ENCODE data around the gene AZIN2.
"Not testable (repeated sequence)": the region's sequence is repeated elsewhere in the genome, so short reads cannot be mapped to it uniquely, and the experiment has no call there.

AZIN2 gene

DNA sequence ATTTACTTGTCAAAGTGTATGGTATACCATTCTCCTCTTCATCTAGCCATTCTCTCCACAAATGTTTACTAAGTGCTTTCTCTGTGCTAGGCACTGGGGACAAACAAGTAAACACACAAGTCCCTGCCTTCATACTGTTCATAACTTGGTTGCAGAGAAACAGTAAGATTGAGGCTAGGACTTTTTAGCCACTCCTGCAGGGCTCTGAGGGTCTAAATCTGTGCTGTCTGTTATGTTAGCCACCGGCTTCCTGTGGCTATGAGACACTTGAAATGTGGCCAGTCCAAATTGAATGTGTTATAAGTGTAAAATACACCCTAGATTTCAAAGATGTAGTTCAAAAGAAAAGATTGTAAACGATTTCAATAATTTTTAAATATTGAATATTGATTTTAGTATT, 50.2 kb downstream of the AZIN2 start:
- no peak for DNase-seq

DNA sequence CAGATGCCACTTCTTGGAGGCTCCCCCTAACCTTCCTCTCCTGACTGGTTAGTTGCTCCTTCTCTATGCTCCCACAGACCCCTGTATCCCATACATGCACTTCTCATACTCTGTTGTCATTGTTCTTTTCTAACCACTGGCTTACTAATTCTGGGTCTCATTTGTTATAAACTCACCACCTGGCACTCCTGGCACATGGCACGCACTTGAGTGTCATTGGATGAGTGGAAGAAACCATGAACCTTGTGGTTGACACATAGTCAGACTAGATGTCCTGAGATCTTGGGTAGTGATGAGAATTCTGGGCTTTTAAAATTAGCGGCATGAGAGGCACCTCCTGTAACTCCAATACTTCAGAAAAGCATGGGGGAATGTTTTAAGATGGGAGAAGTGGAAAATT, 51.6 kb downstream of the AZIN2 start:
- no peak for DNase-seq

DNA sequence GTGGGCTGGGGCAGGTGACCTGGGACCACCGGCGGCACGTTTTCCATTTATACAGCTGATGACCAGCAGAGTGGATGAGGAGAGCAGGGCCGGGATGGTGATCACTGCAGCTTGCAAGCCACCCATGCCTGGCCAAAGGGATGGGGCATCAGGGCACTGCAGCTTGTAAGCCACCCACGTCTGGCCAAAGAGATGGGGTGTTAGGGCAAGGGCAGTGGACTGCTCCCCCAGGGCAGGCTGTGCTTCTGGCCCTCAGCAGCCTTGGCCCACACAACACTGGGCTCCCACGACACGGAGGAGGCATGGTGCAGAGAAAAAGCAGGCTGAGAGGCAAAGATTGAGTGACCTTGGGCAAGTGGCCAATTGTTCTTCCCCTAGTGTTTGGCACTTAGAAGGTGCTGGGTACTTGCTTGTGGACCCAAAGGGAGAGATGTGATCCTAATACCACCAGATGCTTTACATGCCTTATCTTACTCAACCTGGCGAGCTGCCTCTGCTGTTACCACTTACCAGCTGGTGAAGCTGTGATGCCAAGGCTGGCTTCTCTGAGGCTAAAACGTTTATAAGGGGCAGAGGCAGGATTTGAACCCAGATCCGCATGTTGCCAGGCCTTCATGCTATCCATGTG, 52.6 kb downstream of the AZIN2 start:
- no peak for DNase-seq

DNA sequence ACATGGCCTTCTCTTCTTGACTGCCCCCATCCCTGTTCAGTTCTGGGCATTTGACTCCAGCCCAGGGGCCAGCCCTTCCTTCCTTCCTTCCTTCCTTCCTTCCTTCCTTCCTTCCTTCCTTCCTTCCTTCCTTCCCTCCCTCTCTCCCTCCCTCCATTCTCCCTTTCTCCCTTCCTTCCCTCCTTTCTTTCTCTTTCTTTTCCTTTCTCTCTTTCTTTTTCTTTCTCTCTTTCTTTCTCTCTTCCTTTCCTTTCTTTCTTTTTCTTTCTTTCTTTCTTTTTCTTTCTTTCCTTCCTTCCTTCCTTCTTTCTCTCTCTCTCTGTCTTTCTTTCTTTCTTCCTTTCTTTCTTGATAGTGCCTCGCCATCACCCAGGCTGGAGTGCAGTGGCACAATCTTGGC, 55.1 kb downstream of the AZIN2 start:
- not testable (repeated sequence) for DNase-seq

DNA sequence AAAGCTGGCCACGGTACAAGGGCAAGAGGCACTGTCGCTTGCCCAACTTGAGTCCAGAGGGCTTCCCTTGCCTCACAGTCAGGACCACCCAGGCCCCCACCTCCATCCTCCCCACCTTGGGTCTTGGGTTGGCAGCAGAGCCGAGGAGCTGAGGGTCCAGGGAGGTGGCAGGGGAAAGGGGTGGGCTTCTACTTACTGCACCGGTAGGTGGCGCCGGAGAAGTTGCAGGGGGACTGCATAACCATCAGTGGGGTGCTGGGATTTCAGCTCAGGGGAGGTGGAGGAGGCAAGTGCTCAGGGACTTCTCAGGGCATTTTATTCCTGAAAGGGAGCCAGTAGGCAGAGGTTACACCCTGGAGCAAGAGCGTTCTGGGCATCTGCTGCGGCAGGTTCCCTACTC, 56.8 kb downstream of the AZIN2 start:
- peak; percentile 52 for DNase-seq

DNA sequence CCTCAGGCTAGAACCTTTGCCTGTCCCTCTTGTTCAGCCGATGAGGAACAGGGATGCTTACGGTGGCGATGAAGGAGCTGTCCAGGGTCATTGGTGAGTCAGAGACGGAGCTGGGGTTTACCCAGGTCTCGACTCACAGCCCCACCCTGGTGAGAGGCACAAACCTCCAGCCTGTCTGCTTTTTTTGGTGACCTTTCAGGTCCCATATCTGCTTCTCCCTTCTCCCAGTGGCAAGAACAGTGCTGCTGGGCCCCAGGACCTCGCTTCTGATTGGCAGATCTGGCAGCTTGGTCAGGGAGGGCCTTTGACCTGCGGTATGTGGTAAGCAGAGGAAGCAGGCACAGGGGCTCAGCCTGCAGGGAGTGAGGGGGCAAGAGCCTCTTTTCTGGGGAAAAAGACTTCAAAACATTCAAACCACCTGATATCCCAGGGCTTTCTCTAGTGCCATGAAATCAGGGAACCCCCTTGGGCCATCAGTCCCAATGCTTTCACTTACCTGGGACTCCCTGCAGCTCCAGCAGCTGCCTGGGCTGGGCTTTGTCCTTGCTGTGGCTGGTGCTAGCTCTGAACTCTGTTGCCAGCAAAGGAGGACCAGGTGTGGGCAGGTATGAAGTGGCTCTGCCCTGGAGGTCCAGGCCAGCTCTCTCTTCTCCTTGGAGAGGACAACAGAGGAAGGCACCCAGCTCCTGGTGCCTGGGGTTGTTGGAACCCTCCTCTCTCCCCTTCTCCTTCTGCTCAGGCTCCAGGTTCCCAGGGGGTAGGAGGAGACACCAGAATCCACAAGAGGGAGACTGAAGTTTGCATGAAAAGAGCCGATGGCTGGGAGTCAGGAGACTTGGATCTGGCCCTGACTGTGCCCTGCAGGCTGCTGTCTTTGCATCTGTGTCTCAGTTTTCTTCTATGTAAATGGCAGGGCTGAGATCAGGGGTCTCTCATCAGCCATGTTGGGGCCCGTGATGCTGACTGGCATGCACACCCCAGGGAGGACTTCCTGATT, 59.5 kb downstream of the AZIN2 start:
- no peak for DNase-seq

DNA sequence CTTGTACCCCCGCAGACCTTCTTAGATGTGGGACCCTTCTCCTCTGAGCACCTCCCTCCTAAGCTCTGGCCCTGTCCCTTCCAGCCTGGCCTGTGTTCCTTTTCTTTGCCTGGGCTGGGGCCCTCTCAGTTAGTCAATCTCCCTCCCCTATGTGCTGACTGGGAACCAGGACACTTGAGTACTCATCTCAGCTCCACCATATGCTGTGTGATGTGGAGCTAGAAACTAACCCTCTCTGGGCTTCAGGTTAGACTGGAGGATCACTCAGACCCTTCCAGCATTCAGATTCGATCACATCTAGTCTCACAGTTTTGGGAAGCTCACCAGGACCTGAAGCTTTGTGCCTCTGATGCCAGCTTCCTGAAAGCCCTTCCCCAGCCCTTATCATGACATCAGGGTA, 60.3 kb downstream of the AZIN2 start:
- DNase-seq: no peak

DNA sequence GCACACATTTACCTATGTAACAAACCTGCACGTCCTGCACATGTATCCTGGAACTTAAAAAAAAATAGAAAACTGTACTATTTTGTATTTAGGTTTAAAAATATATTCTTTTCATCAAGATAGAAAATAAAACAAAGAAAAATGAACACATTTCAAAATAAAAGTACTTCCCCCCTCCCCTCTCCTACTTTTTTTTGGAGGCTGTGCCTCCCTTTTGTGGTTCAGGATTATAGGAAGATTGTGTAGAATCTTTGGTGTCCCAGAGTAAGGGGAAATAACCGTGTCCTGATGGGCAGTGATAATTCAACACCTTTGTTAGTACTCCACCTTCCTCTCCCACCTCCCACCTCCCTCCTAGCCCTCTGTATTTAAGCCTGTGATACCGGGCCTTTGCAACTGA, 60.8 kb downstream of the AZIN2 start:
- DNase-seq: no peak

DNA sequence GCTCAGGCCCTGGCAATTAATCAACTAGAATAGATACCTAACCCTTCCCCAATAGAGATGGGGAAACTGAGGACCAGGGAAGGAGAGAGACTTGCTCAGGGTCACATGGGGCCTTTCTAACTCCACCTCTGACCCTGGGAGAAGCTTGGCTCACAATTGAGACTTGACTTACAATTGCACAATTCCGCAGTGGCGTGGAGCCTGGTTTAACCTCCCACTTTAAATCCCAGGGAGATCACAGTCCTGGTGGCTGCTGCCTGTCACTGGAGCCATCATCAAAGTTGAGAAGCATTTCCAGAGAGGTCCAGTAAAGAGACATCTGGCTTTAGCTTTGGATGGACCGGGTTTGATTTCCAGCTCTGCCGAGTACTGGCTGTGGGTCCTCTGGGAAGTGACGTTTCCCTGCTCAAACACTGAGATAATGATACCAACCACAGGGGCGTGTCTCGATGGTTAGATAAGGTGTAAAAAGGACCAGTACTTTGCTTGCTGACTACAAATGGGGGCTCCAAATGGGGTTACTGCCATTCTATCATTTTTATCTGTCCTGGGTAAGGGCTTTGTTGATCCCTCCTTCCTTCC, 61.6 kb downstream of the AZIN2 start:
- no peak for DNase-seq

DNA sequence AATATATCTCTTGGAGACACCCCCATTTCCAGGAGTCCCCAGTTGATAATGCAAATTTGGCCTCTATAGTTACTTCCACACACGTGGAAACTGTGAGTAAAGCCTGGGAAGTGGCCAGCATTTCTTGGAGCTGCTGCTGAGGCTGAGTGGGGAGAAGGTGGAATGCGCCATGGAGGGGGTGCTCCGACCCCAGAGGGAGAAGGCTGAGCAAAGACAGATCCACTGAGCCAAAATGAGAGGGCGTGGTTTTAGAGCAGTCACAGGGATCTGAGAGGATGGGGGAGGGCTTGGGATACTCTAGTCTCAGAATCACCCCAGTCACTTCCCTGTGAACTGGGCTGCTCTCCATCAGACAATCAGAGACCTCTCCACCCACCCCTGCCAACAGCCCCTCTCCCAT, 62.2 kb downstream of the AZIN2 start:
- no peak for DNase-seq

DNA sequence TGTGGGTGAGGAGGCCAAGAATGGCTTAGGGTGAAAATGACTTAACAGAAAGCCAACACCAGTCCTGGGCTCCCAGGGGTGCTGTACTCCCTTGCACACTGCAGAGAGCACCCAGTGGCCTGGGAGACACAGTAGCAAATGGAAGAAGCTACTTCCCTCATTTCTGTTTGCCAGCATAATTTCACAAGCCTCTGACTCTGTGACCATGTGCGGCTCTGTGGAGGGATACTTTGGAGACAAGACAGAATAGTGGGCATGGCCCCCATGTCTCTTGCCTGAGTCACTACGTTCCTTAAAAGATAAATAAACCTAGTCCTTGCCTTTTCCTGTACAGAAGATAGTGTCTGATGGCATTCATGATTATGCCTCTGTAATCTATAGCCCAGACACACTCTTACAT, 62.7 kb downstream of the AZIN2 start:
- no peak for DNase-seq

DNA sequence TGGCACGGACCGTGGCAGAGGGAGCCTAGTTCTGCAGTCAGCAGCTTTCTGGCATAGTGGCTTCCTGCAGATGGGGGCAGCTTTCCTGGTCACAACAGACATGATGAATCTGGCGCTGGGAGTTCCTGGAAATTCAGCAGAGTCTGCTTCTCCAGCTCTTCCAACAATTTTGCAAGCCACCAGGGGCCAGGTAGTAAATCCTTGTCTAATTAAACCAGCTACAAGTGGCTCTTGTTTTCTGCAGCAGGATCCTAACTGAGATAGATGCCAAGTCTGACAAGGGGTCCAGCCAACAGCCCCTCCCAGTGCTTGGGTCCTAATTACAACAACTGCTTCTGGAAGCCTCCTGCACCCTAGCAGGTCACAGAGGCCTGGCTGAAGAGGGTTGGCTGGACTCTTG, 65.0 kb downstream of the AZIN2 start:
- no peak for DNase-seq

DNA sequence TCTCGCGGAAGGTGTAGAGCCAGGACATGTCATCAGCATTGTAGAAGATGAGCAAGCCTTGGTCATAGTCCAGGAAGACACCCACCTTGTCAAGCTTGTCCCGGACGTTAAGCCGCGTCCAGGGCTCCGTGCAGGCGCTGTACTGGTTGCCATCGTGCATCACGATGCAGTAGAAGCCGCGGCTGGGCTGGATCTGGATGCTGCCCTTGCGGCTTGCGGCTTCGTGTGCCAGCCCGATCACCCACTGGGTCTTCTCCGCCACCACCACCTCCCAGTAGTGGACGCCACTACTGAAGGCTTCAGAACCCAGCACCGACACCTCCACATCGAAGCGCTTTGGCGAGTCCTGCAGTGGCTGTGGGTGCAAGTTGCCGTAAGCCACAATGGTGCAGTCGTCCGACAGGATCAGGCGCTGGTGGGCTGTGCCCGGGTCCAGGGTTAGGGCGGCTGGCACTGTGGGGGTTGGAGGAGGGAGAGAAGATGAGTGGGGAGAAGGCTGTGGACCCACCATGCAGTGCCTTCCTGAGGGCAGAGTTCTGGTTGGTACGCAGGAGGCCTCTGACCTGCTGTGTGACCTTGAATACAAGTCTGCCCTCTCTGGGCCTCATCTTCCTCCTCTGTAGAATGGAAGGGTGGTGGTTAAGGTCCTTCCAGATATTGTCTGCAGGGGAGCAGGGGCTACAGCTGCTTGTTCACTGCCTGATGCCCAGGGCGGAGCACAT, 66.5 kb downstream of the AZIN2 start:
- no peak for DNase-seq

DNA sequence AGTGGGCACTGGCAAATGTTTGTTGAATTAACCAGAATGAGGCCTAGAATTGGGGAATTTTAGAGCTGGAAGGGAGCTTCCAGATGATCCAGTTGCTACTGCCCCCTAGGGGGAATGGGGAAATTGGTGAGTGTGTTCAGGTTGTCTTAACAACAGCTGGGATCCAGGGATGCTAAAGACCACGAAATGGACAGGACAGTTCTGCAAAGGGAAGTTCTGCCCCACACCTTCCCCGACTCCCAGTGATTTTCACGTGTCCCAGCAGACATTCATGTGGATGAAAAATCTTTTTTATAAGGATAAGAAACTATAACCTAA, 67.0 kb downstream of the AZIN2 start:
- DNase-seq: peak; percentile 21

DNA sequence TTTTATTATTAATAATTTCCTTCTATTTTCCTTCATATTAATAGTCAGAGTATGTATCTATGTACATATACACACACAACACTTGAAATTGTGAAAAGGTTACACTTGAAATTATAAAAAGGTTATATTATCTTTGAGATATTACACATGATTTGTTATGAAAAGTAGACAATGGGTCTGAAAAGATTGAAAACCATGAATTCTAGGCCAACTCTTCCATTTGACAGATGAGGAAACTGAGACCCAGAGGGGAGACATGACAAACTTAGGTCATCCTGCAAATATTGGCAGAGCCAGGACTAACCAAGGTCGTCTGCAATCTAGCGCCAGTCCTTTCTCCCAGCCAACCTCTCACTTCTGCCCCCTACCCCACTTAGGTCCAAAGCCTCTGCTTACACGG, 67.7 kb downstream of the AZIN2 start:
- DNase-seq: no peak

DNA sequence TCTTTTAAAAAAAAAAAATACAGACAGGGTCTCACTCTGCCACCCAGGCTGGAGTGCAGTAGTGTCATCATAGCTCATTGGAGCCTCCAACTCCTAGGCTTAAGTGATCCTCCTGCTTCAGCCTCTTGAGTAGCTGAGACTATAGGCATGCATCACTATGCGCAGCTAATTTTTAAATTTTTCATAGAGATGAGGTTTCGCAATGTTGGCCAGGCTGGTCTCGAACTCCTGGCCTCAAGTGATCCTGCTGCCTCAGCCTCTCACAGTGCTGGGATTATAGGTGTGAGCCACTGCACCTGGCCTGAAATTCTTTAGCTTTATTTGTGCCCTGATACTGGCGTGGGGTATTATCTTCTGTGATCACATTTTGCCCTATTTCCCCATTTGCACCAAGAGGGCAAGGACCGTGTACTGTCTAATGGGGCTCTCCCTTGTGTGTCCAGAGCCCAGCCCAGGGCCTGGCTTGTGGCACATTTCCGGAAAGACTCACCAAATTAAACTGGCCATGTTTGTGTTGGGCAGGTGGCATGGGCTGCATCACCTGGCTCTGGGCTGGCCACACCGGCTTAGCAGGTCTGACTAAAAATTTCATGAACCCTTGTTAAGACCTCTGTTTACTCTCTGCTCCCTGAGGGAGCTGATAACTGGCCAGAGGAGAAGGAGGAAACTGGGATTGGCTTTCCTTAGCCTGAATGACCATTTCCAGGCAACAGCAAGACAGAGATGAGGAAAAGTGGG, 68.7 kb downstream of the AZIN2 start:
- no peak for DNase-seq

DNA sequence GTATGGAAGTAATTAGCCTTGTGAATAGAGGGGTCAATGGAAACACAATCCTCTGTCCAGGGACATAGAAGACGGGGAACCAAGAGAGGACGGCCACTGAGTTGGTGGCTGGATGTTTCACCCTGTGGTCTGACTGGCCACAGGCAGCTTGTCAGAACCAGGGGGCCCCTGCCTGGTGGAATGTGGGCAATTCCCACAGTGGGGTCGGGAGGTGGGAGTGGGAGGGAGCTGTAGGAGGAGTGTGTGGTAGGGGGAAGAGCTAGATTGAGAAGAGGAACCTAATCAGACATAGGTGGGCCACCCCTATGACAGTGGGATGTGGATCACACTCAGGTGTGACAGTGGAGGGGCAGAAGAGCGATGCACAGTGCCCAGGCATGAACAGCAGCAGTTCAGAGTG, 69.6 kb downstream of the AZIN2 start:
- no peak for DNase-seq

DNA sequence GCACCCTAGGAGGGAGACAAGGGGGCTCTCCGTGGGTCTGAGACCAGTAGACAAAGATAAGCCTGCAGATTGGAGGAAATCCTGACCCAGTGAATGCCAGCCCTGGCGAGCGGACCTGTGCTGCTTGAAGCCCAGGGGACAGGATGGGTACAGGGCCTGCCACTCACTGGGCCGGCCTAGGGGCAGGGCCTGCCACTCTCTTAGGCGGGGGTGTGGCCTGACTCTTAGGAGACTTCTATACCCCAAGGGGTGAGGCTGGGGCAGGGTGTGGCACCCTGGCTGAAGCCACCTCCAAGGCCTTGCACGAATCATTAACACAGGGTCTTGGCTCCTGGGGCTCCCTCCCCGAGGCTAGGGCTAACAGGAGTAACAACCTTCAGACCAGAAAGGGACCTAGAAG, 70.2 kb downstream of the AZIN2 start:
- DNase-seq: no peak

DNA sequence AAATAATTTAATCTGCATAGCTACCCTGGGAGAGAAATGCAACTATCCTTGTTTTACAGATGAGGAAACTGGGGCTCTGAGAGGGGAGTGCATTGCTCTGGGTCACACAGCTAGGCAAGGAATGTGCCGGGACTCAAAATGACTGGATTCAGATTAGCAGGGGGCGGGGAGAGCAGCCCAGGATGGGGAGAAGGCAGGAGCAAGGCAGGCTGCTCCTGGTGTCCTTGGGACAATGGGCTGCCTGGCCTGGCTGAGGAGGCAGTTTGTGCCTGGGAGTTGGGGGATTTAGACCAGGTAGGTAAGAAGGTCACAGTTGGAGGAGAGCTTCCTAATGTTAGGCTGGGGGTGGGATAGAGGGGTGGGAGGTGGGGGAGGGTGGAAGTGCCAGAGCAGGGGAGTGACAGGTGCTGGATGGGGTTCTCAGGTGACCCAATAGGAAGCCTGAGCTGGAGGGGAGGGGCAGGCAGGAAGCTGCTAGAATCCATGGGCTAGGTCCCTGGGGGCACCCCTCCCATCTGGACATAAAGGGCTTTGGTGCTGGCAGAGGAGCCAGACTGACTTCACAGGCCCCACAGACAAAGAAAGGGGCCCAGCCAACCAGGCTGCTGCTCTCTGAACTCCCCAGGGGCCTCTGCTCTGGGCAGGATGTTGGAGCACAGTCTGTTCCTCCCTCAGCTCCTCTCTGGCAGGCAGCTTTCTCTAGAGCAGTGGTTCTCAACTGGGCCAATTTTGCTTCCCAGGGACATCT, 71.9 kb downstream of the AZIN2 start:
- DNase-seq: no peak

DNA sequence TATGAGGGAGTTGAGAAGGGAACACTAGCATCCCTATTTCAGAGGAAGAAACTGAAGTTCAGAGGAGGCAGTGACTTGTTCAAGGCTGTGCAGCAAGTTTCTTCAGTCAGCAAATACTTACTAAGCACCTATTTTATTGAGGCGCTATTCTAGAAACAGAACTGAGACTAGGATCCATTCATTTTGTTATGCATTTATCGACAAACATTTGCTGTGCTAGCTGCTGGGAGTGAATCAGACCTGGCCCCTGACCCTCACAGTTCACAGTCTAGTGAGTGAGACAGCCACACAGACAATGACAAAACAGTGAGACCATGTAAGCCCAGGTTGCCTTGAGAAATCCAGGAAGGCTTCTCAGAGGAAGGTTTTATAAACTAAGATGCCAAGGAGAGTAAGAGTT, 72.7 kb downstream of the AZIN2 start:
- no peak for DNase-seq

DNA sequence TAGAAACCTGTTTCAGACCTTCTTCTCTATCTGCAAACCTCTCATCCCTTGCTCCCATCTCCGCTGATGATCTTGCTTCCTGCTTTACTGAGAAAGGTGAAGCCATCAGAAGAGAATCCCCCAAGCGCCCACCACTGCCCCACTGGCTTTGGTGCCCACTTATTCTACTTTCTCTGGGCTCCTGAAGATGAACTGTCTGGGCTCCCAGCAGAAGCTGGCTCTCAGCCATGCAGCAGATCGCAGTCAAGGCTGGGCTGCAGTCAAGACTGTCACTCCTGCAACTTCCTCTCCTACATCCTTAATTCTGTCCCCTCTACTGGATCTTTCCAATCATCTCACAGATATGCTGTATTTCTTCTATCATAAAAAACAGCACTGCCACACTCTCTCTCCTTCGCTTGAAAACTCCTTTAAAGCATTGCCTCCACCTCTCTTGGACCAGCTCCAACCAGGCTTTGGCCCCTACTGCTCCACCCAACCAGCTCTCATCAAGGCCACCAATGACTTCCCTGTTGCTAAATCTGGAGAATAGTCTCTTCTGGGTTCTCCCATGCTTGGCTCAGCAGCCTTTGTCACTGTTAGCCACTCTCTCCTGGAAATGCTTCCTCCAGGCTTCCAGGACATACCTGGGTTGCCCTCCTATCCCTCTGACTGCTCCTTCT, 75.1 kb downstream of the AZIN2 start:
- no peak for DNase-seq

DNA sequence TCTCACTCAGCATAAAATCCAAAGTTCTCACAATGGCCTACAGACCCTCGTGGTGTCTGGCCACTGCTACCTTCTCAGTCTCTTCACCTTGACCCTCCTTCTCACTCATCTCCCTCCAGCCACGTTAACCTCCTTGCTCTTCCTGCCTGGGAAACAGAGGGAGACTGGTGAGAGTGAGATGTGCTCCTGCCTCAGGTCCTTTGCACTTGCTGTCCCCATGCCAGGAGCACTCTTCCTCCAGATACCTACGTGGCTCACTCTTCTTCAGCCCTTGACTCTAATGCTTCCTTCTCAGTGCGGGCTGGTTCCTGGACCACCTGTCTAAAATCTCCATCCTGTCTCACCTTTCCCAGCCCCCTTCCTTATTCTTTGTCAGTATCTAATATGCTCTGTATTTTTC, 76.2 kb downstream of the AZIN2 start:
- DNase-seq: no peak
